SH-SY5Y (cell line): ENCODE results near the gene ARHGAP33.

Source experiments
- GATA2 ChIP-seq: IDR thresholded peaks from 2 replicates; pipeline ENCODE4 v1.6.1; 2011; ENCODE audit warnings: mild to moderate bottlenecking, low read depth, low read length
- GATA3 ChIP-seq: IDR thresholded peaks from 2 replicates; pipeline ENCODE4 v1.6.1; 2011; ENCODE audit warnings: low read depth, mild to moderate bottlenecking, low read length, moderate library complexity

DNA sequence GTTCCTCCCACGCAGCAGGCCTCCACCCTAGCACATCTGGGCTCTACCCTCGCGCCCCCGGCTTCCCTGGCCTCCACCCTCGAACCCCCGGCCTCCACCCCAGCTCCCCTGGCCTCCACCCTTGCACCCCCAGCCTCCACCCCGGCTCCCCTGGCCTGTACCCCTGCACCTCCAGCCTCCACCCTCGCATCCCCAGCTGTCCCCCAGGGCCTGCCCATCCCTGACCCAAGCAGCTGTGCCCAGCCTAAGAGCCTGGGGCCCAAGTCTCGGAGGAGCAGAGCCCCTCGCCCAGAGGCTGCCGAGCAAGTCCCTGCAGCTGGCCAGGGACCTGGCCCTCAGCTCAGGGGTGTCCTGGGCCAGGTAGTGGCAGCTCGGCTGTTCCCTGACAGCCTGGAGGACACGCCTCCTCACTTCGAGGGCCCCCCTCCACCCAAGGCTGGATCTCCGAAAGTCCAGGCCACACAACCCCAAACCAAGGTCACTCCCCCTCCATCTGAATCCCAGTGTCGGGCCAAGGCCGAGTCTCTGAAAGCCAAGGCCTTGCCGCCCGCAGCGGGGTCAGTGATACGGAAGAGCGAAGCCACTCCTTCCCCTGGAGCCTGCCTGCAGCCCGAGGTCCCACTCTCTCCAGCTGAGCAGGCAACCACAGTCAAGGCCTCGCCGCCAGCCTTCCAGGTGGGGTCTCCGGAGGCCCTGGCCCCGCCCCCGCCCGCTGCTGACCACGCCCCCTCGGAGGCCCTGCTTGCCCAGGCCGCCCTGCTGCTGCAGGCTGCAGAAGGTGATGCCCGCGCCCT, 7.9 kb upstream of the ARHGAP33 start:
- TF ChIP-seq GATA3: no peak
- no peak for TF ChIP-seq GATA2
